ENCODE measurements around the gene BCL2L11. TPM values are rescaled to one million over a fixed set of nuclear protein-coding genes. Genes with fewer than 3 reads are reported as not detected.

BCL2L11 gene
- total and polyA plus RNA-seq, 10 of the 15 experiments (the other 5 are each of a cell fraction or from before 2014, with no cell fraction given), result 0.29 to 10.1 (median 1.1) TPM

GRCh38 chr2:111145103-111145760 lies 24.5 kb downstream of the BCL2L11 start (continued):
- TF ChIP-seq CUX1 (IDR thresholded peaks at IDR 0.05; ENCODE audit: insufficient replicate concordance, low read depth, low read length), result no peak
- no peak for TF ChIP-seq POU2F2 (IDR thresholded peaks at IDR 0.05; ENCODE audit: borderline replicate concordance, low read depth, low read length)
- no peak; a peak in 1 of 4 replicates for TF ChIP-seq IKZF2 (IDR thresholded peaks at IDR 0.05)
- 0 out of 2 replicates have a peak, but pooled peaks have one; percentile 28 for TF ChIP-seq BCL11A (IDR thresholded peaks at IDR 0.05; ENCODE audit: low read depth, low read length)
- peak; percentile 62; the same call in 1 of the 2 replicates for TF ChIP-seq MEF2A (IDR thresholded peaks at IDR 0.05; ENCODE audit: insufficient read depth, low read depth, low read length)
- TF ChIP-seq E2F4 (IDR thresholded peaks at IDR 0.05; ENCODE audit: low read depth, low read length), result no peak
- TF ChIP-seq ATF7 (IDR thresholded peaks at IDR 0.05; ENCODE audit: low read depth), result peak; percentile 78
- 0 out of 4 replicates have a peak, but pooled peaks of 1 of the 2 experiments have one; percentile 33 for TF ChIP-seq EP300 (IDR thresholded peaks at IDR 0.05; ENCODE audit: borderline replicate concordance in 1 of 2, control insufficient read depth in 1 of 2, low read depth in 2 of 2, low read length in 2 of 2)
- TF ChIP-seq RAD21 (IDR thresholded peaks at IDR 0.05; ENCODE audit: insufficient read depth, low read depth, low read length), result no peak
- no peak for TF ChIP-seq ZSCAN29 (IDR thresholded peaks at IDR 0.05)
- no peak for TF ChIP-seq TCF12 (IDR thresholded peaks at IDR 0.05; ENCODE audit: low read depth, low read length)
- no peak for TF ChIP-seq SUPT20H (IDR thresholded peaks at IDR 0.05; ENCODE audit: borderline replicate concordance, control insufficient read depth, low read depth, low read length)
- TF ChIP-seq, protein P1, sequence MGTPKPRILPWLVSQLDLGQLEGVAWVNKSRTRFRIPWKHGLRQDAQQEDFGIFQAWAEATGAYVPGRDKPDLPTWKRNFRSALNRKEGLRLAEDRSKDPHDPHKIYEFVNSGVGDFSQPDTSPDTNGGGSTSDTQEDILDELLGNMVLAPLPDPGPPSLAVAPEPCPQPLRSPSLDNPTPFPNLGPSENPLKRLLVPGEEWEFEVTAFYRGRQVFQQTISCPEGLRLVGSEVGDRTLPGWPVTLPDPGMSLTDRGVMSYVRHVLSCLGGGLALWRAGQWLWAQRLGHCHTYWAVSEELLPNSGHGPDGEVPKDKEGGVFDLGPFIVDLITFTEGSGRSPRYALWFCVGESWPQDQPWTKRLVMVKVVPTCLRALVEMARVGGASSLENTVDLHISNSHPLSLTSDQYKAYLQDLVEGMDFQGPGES (IDR thresholded peaks at IDR 0.05), result no peak
- no peak for TF ChIP-seq SMAD5 (IDR thresholded peaks at IDR 0.05; ENCODE audit: low read depth)
- TF ChIP-seq ASH2L (IDR thresholded peaks at IDR 0.05; ENCODE audit: borderline replicate concordance, low read depth), result no peak
- TF ChIP-seq ZNF207 (IDR thresholded peaks at IDR 0.05; ENCODE audit: borderline replicate concordance), result no peak
- TF ChIP-seq HDAC6 (IDR thresholded peaks at IDR 0.05; ENCODE audit: unreplicated experiment), result no peak
- no peak for TF ChIP-seq HDAC2 (IDR thresholded peaks at IDR 0.05)
- TF ChIP-seq ZBED1 (IDR thresholded peaks at IDR 0.05; ENCODE audit: borderline replicate concordance), result no peak
- TF ChIP-seq SREBF1 (IDR thresholded peaks at IDR 0.05; ENCODE audit: low read length), result no peak
- no peak for TF ChIP-seq JUND (IDR thresholded peaks at IDR 0.05; ENCODE audit: low read depth, low read length)

All from GM12878 (cell line).